NCI-H1417 treated with DMSO at 0.1 percent for 48 hours (cell line): ENCODE data around the gene TTC13.

ENCODE experiments used
- DNase-seq: peaks from one replicate; lab custom pipeline; 2025; lab: John Stamatoyannopoulos, UW

TTC13 gene

GRCh38 chr1:230869500-230869899 lies 109.2 kb downstream of the TTC13 start:
- no peak for DNase-seq

- no peak for DNase-seq
Measured at GRCh38 chr1:230868736-230869385, 109.8 kb downstream of the TTC13 start.

- no peak for DNase-seq
Measured at GRCh38 chr1:230867903-230868735, 110.5 kb downstream of the TTC13 start, which contains the start of gene C1orf198. C1orf198 (minus strand) TSS chr1:230868521; CDS start chr1:230868512, 9 bp downstream.

GRCh38 chr1:230867101-230867902 lies 111.4 kb downstream of the TTC13 start:
- DNase-seq: no peak

GRCh38 chr1:230866171-230867070 lies 112.2 kb downstream of the TTC13 start:
- DNase-seq: no peak

- DNase-seq: no peak
Measured at GRCh38 chr1:230865062-230865817, 113.4 kb downstream of the TTC13 start.

- no peak for DNase-seq
Measured at GRCh38 chr1:230864441-230864840, 114.2 kb downstream of the TTC13 start.

- DNase-seq: no peak
Measured at GRCh38 chr1:230863449-230863848, 115.2 kb downstream of the TTC13 start.

- DNase-seq: no peak
Measured at GRCh38 chr1:230861970-230862595, 116.6 kb downstream of the TTC13 start.

- DNase-seq: no peak
Measured at GRCh38 chr1:230861489-230861888, 117.2 kb downstream of the TTC13 start.

GRCh38 chr1:230860617-230861384 lies 117.9 kb downstream of the TTC13 start:
- DNase-seq: no peak

- DNase-seq: no peak
Measured at GRCh38 chr1:230858918-230859729, 119.5 kb downstream of the TTC13 start.

GRCh38 chr1:230858236-230858820 lies 120.3 kb downstream of the TTC13 start:
- DNase-seq: no peak

- DNase-seq: no peak
Measured at GRCh38 chr1:230857822-230858221, 120.8 kb downstream of the TTC13 start.

- DNase-seq: no peak
Measured at GRCh38 chr1:230857077-230857476, 121.6 kb downstream of the TTC13 start.
